Endothelial cell of umbilical vein (primary cell): ENCODE measurements around the gene ZNF530. TPM values are rescaled to one million over a fixed set of nuclear protein-coding genes. Genes with fewer than 3 reads are reported as not detected.

Source experiments
- BruUV-seq: library from RNA; stranded (reverse); fragments of 400-500 nt; replicated peaks from 2 replicates; lab custom pipeline; 2021; lab: Mats Ljungman, UMichigan
- CTCF ChIA-PET: fragments of 300-600, 350-600 bp; sonication (Branson Sonifier 250); formaldehyde crosslinking; loops from one replicate; lab custom pipeline; 2021; ENCODE audit warnings: antibody characterized with exemption, inconsistent platforms; lab: Charles Lee
- POLR2A ChIA-PET: fragments of 300-600, 350-600 bp; sonication (Branson Sonifier 250); formaldehyde crosslinking; loops from one replicate; lab custom pipeline; 2021; ENCODE audit warnings: antibody characterized with exemption, inconsistent platforms; lab: Charles Lee
- DNase-seq: peaks from one replicate; pipeline ENCODE4 v3.0.0-alpha.2; 2011; ENCODE audit warnings: low read depth, low spot score
- FAIRE-seq: peaks from 2 replicates; lab custom pipeline; 2011; peaks lifted over from hg19 to GRCh38; lab: Jason Lieb, UNC
- H2AFZ ChIP-seq: 2 replicates; pipeline ENCODE4 v1.6.0; 2012; ENCODE audit warnings: low read depth, low read length, control low read depth, inconsistent platforms
- H3K27ac ChIP-seq: 2 replicates; pipeline ENCODE4 v1.5.1; 2011; ENCODE audit warnings: low read depth, mild to moderate bottlenecking, control low read depth, low read length, moderate library complexity; ENCODE audit not compliant: insufficient read depth
- H3K27me3 ChIP-seq, 2 experiments: 2 replicates each; pipeline versions ENCODE4 v1.6.0 to v1.6.1; 2011; ENCODE audit warnings: low read length in 2 of 2, mixed read lengths in 1 of 2; ENCODE audit not compliant: control insufficient read depth in 2 of 2, insufficient read depth in 2 of 2
- H3K36me3 ChIP-seq, 2 experiments: 2 replicates in 1 of 2; 3 replicates in 1 of 2; pipeline ENCODE4 v1.5.1; 2011; ENCODE audit warnings: low read length in 2 of 2, mild to moderate bottlenecking in 1 of 2, moderate library complexity in 1 of 2; ENCODE audit not compliant: control insufficient read depth in 2 of 2, insufficient read depth in 2 of 2; ENCODE audit errors: extremely low read depth in 1 of 2
- H3K4me1 ChIP-seq: 3 replicates; pipeline ENCODE4 v1.5.1; 2011; ENCODE audit warnings: mild to moderate bottlenecking, low read length; ENCODE audit not compliant: control insufficient read depth, insufficient read depth; ENCODE audit errors: extremely low read depth
- H3K4me2 ChIP-seq: 2 replicates; pipeline ENCODE4 v1.6.1; 2011; ENCODE audit warnings: low read length, control low read depth, mixed read lengths; ENCODE audit not compliant: insufficient read depth
- H3K4me3 ChIP-seq, 3 experiments: fragments of 200-600 bp in 1 of 3; sonication (generic), shearing (Covaris generic) in 1 of 3; replicated peaks in 1 of 3; 2 replicates each; pipeline ENCODE4 v1.5.1; 2011 to 2016; ENCODE audit warnings: control low read depth in 3 of 3, low read length in 3 of 3, mild to moderate bottlenecking in 2 of 3, inconsistent platforms in 1 of 3, low read depth in 1 of 3, moderate library complexity in 1 of 3; ENCODE audit not compliant: insufficient read depth in 1 of 3
- H3K79me2 ChIP-seq: 2 replicates; pipeline ENCODE4 v1.6.0; 2012; ENCODE audit warnings: low read length, inconsistent platforms; ENCODE audit not compliant: control insufficient read depth, insufficient read depth
- H3K9ac ChIP-seq: replicated peaks from 2 replicates; pipeline ENCODE3; 2011; ENCODE audit warnings: low read length, control low read depth; ENCODE audit not compliant: insufficient read depth; ENCODE audit errors: extremely low read depth
- H3K9me1 ChIP-seq: replicated peaks from 3 replicates; pipeline ENCODE4 v1.6.0; 2011; ENCODE audit warnings: mild to moderate bottlenecking, low read length; ENCODE audit not compliant: control insufficient read depth, insufficient read depth; ENCODE audit errors: extremely low read depth
- H3K9me3 ChIP-seq: replicated peaks from 2 replicates; pipeline ENCODE4 v1.5.1; 2012; ENCODE audit warnings: low read length, inconsistent platforms; ENCODE audit not compliant: control insufficient read depth, insufficient read depth
- H4K20me1 ChIP-seq: replicated peaks from 2 replicates; pipeline ENCODE3; 2011; ENCODE audit warnings: mild to moderate bottlenecking, low read length; ENCODE audit not compliant: control insufficient read depth, insufficient read depth; ENCODE audit errors: extremely low read depth
- EZH2 ChIP-seq: IDR thresholded peaks from 2 replicates; pipeline ENCODE4 v1.6.1; 2012; ENCODE audit warnings: borderline replicate concordance, low read depth, mild to moderate bottlenecking, moderate library complexity, low read length, inconsistent platforms; ENCODE audit not compliant: severe bottlenecking
- FOS ChIP-seq: IDR thresholded peaks from 2 replicates; pipeline ENCODE4 v1.6.1; 2011; ENCODE audit warnings: mild to moderate bottlenecking, low read length, moderate library complexity, borderline replicate concordance; ENCODE audit not compliant: insufficient read depth
- GATA2 ChIP-seq: IDR thresholded peaks from 2 replicates; pipeline ENCODE4 v1.7.0; 2011; ENCODE audit warnings: low read depth, mild to moderate bottlenecking, moderate library complexity, mixed read lengths, low read length; ENCODE audit not compliant: insufficient read length, insufficient read depth
- JUN ChIP-seq: IDR thresholded peaks from 2 replicates; pipeline ENCODE4 v1.6.1; 2011; ENCODE audit warnings: borderline replicate concordance, low read depth; ENCODE audit not compliant: insufficient read length, insufficient read depth
- MAX ChIP-seq: IDR thresholded peaks from 2 replicates; pipeline ENCODE4 v1.6.1; 2011; ENCODE audit not compliant: insufficient read depth, insufficient read length
- MYC ChIP-seq: IDR thresholded peaks from one replicate; pipeline ENCODE4 v1.6.1; 2011; ENCODE audit warnings: mild to moderate bottlenecking, low read depth, low read length
- POLR2A ChIP-seq: IDR thresholded peaks from 2 replicates; pipeline ENCODE4 v1.6.1; 2012; ENCODE audit warnings: low read depth, mild to moderate bottlenecking, control low read depth, low read length
- POLR2AphosphoS5 ChIP-seq: IDR thresholded peaks from 2 replicates; pipeline ENCODE4 v1.6.1; 2012; ENCODE audit warnings: low read depth, mild to moderate bottlenecking, control low read depth, low read length, moderate library complexity; ENCODE audit not compliant: insufficient read depth
- dilution Hi-C: fragments of 300-500 bp; cut with MboI; formaldehyde crosslinking; loops from one replicate; pipeline ENCODE4 v1.15.0; 2019; ENCODE audit warnings: low sequenced_read_pairs; ENCODE audit not compliant: extremely low pct_ligation_motif_present
- intact Hi-C: fragments of 100-400 bp; cut with micrococcal nuclease; formaldehyde crosslinking; loops from one replicate; pipeline ENCODE4 v1.10.0; 2022
- polyA plus RNA-seq, 4 experiments: library from polyadenylated mRNA; depleted of rRNA in 3 of 4; stranded (reverse) in 3 of 4; unstranded in 1 of 4; fragments of >200 nt; gene quantifications; 2 replicates each; pipeline versions ENCODE4 v1.2.1 to v1.2.3, GENCODE V29; 2011 to 2012; ENCODE audit warnings: missing spikeins in 1 of 4
- total RNA-seq: library from RNA; stranded (reverse); gene quantifications from 2 replicates; pipeline ENCODE4 v1.2.3, GENCODE V29; 2021
- TF ChIP-seq, protein P1 (sequence below), 2 donors: IDR thresholded peaks; 1 replicate in 1 of 2; 2 replicates in 1 of 2; pipeline ENCODE4 v1.5.1; 2011; ENCODE audit warnings: low read length in 2 of 2, mild to moderate bottlenecking in 2 of 2, moderate library complexity in 2 of 2, control low read depth in 1 of 2, inconsistent platforms in 1 of 2, low read depth in 1 of 2; ENCODE audit not compliant: insufficient read depth in 1 of 2; ENCODE audit errors: extremely low read depth in 1 of 2

ZNF530 gene
- total and polyA plus RNA-seq, 2 donors (not counting 3 experiments of a cell fraction or from before 2014, with no cell fraction given) = 1.5 to 4.0 TPM

GRCh38 chr19:57583521-57584416, 15.9 kb upstream of the ZNF530 start, which contains the start of gene ZIK1:
TSS of gene ZIK1 (plus strand) at chr19:57584145. CDS start at chr19:57584357, 212 bp downstream.
- Histone ChIP-seq H3K27me3 (no peaks in the 10 kb centered on the region), H3K4me2 (peak within 1 kb of the TSS; percentile 32), H3K9me1 (no peaks in the 10 kb centered on the region), H3K27ac (no peak within 1 kb of the TSS), H3K79me2 (no peaks in the 10 kb centered on the region), H4K20me1 (no peaks in the 10 kb centered on the region), H3K9me3 (peaks cover 2% of the 10 kb centered on the region), H3K9ac (no peak within 1 kb of the TSS), H2AFZ (peak within 1 kb of the TSS; percentile 54), H3K4me3 (peak within 1 kb of the TSS in 2 of 3 experiments; percentile 8 to 44), H3K36me3 (no peaks in the 10 kb centered on the region), H3K4me1 (no peaks in the 10 kb centered on the region)
- ChIA-PET POLR2A (no interaction called here), CTCF (no interaction called here)
- intact Hi-C loops (no loop called here), dilution Hi-C loops (no loop called here)
- FAIRE-seq (peak; percentile 71), DNase-seq (peak; percentile 48)
- no TSS peak for BruUV-seq
- TF ChIP-seq POLR2AphosphoS5 (no peak), MAX (peak; percentile 54)

GRCh38 chr19:57587529-57587928, 12.2 kb upstream of the ZNF530 start:
- no peak for DNase-seq
- POLR2A ChIA-PET = no interaction called here
- intact Hi-C loops (no loop called here), dilution Hi-C loops (no loop called here)
- Histone ChIP-seq H3K79me2 (no peaks in the 10 kb centered on the region), H3K27ac (no peak overlapping the region), H3K9ac (no peak overlapping the region), H4K20me1 (no peaks in the 10 kb centered on the region), H3K9me3 (peaks cover 4% of the 10 kb centered on the region), H3K27me3 (no peaks in the 10 kb centered on the region), H3K9me1 (no peaks in the 10 kb centered on the region), H3K4me2 (no peak overlapping the region), H3K4me1 (no peaks in the 10 kb centered on the region), H3K4me3 (no peak overlapping the region), H3K36me3 (no peaks in the 10 kb centered on the region), H2AFZ (no peak overlapping the region)
- TF ChIP-seq EZH2 (no peak), JUN (no peak), MAX (no peak), MYC (no peak), GATA2 (no peak), FOS (no peak), POLR2AphosphoS5 (no peak), POLR2A (no peak)
- TF ChIP-seq, protein P1, sequence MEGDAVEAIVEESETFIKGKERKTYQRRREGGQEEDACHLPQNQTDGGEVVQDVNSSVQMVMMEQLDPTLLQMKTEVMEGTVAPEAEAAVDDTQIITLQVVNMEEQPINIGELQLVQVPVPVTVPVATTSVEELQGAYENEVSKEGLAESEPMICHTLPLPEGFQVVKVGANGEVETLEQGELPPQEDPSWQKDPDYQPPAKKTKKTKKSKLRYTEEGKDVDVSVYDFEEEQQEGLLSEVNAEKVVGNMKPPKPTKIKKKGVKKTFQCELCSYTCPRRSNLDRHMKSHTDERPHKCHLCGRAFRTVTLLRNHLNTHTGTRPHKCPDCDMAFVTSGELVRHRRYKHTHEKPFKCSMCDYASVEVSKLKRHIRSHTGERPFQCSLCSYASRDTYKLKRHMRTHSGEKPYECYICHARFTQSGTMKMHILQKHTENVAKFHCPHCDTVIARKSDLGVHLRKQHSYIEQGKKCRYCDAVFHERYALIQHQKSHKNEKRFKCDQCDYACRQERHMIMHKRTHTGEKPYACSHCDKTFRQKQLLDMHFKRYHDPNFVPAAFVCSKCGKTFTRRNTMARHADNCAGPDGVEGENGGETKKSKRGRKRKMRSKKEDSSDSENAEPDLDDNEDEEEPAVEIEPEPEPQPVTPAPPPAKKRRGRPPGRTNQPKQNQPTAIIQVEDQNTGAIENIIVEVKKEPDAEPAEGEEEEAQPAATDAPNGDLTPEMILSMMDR (IDR thresholded peaks at IDR 0.05; ENCODE audit: extremely low read depth in 1 of 2, insufficient read depth in 1 of 2, low read depth in 1 of 2, low read length in 2 of 2) = no peak
- CTCF ChIA-PET = no interaction called here
- FAIRE-seq = no peak
- no TSS peak for BruUV-seq
